HuH-7.5 (cell line): ENCODE data around the gene JAKMIP3.

ENCODE experiments used
- DNase-seq: peaks from one replicate; pipeline ENCODE4 v3.0.0; 2011; ENCODE audit warnings: low spot score

The JAKMIP3 gene

GRCh38 chr10:132111121-132111731 is 45.5 kb downstream of the JAKMIP3 start:
- no peak for DNase-seq

GRCh38 chr10:132111871-132112341 is 46.2 kb downstream of the JAKMIP3 start:
- no peak for DNase-seq

GRCh38 chr10:132112611-132113010 is 46.9 kb downstream of the JAKMIP3 start:
- DNase-seq: no peak

GRCh38 chr10:132113206-132113605 is 47.5 kb downstream of the JAKMIP3 start:
- no peak for DNase-seq

GRCh38 chr10:132113766-132114365 is 48.1 kb downstream of the JAKMIP3 start:
- no peak for DNase-seq

GRCh38 chr10:132114953-132115520 is 49.3 kb downstream of the JAKMIP3 start:
- no peak for DNase-seq
